Endothelial cell of umbilical vein (primary cell): Measurements from ENCODE around the gene HBEGF. TPM values are rescaled to one million over a fixed set of nuclear protein-coding genes. Genes with fewer than 3 reads are reported as not detected.

Experiments used
- BruUV-seq: library from RNA; stranded (reverse); fragments of 400-500 nt; replicated peaks from 2 replicates; lab custom pipeline; 2021; lab: Mats Ljungman, UMichigan
- CTCF ChIA-PET: fragments of 300-600, 350-600 bp; sonication (Branson Sonifier 250); formaldehyde crosslinking; loops from one replicate; lab custom pipeline; 2021; ENCODE audit warnings: antibody characterized with exemption, inconsistent platforms; lab: Charles Lee
- POLR2A ChIA-PET: fragments of 300-600, 350-600 bp; sonication (Branson Sonifier 250); formaldehyde crosslinking; loops from one replicate; lab custom pipeline; 2021; ENCODE audit warnings: antibody characterized with exemption, inconsistent platforms; lab: Charles Lee
- DNase-seq: peaks from one replicate; pipeline ENCODE4 v3.0.0-alpha.2; 2011; ENCODE audit warnings: low read depth, low spot score
- FAIRE-seq: peaks from 2 replicates; lab custom pipeline; 2011; peaks lifted over from hg19 to GRCh38; lab: Jason Lieb, UNC
- H2AFZ ChIP-seq: 2 replicates; pipeline ENCODE4 v1.6.0; 2012; ENCODE audit warnings: low read depth, low read length, control low read depth, inconsistent platforms
- H3K27ac ChIP-seq: 2 replicates; pipeline ENCODE4 v1.5.1; 2011; ENCODE audit warnings: low read depth, mild to moderate bottlenecking, control low read depth, low read length, moderate library complexity; ENCODE audit not compliant: insufficient read depth
- H3K27me3 ChIP-seq, 2 experiments: 2 replicates each; pipeline versions ENCODE4 v1.6.0 to v1.6.1; 2011; ENCODE audit warnings: low read length in 2 of 2, mixed read lengths in 1 of 2; ENCODE audit not compliant: control insufficient read depth in 2 of 2, insufficient read depth in 2 of 2
- H3K36me3 ChIP-seq, 2 experiments: 2 replicates in 1 of 2; 3 replicates in 1 of 2; pipeline ENCODE4 v1.5.1; 2011; ENCODE audit warnings: low read length in 2 of 2, mild to moderate bottlenecking in 1 of 2, moderate library complexity in 1 of 2; ENCODE audit not compliant: control insufficient read depth in 2 of 2, insufficient read depth in 2 of 2; ENCODE audit errors: extremely low read depth in 1 of 2
- H3K4me1 ChIP-seq: 3 replicates; pipeline ENCODE4 v1.5.1; 2011; ENCODE audit warnings: mild to moderate bottlenecking, low read length; ENCODE audit not compliant: control insufficient read depth, insufficient read depth; ENCODE audit errors: extremely low read depth
- H3K4me2 ChIP-seq: 2 replicates; pipeline ENCODE4 v1.6.1; 2011; ENCODE audit warnings: low read length, control low read depth, mixed read lengths; ENCODE audit not compliant: insufficient read depth
- H3K4me3 ChIP-seq, 3 experiments: fragments of 200-600 bp in 1 of 3; sonication (generic), shearing (Covaris generic) in 1 of 3; replicated peaks in 1 of 3; 2 replicates each; pipeline ENCODE4 v1.5.1; 2011 to 2016; ENCODE audit warnings: control low read depth in 3 of 3, low read length in 3 of 3, mild to moderate bottlenecking in 2 of 3, inconsistent platforms in 1 of 3, low read depth in 1 of 3, moderate library complexity in 1 of 3; ENCODE audit not compliant: insufficient read depth in 1 of 3
- H3K79me2 ChIP-seq: 2 replicates; pipeline ENCODE4 v1.6.0; 2012; ENCODE audit warnings: low read length, inconsistent platforms; ENCODE audit not compliant: control insufficient read depth, insufficient read depth
- H3K9ac ChIP-seq: replicated peaks from 2 replicates; pipeline ENCODE3; 2011; ENCODE audit warnings: low read length, control low read depth; ENCODE audit not compliant: insufficient read depth; ENCODE audit errors: extremely low read depth
- H3K9me1 ChIP-seq: replicated peaks from 3 replicates; pipeline ENCODE4 v1.6.0; 2011; ENCODE audit warnings: mild to moderate bottlenecking, low read length; ENCODE audit not compliant: control insufficient read depth, insufficient read depth; ENCODE audit errors: extremely low read depth
- H3K9me3 ChIP-seq: replicated peaks from 2 replicates; pipeline ENCODE4 v1.5.1; 2012; ENCODE audit warnings: low read length, inconsistent platforms; ENCODE audit not compliant: control insufficient read depth, insufficient read depth
- H4K20me1 ChIP-seq: replicated peaks from 2 replicates; pipeline ENCODE3; 2011; ENCODE audit warnings: mild to moderate bottlenecking, low read length; ENCODE audit not compliant: control insufficient read depth, insufficient read depth; ENCODE audit errors: extremely low read depth
- EZH2 ChIP-seq: IDR thresholded peaks from 2 replicates; pipeline ENCODE4 v1.6.1; 2012; ENCODE audit warnings: borderline replicate concordance, low read depth, mild to moderate bottlenecking, moderate library complexity, low read length, inconsistent platforms; ENCODE audit not compliant: severe bottlenecking
- FOS ChIP-seq: IDR thresholded peaks from 2 replicates; pipeline ENCODE4 v1.6.1; 2011; ENCODE audit warnings: mild to moderate bottlenecking, low read length, moderate library complexity, borderline replicate concordance; ENCODE audit not compliant: insufficient read depth
- GATA2 ChIP-seq: IDR thresholded peaks from 2 replicates; pipeline ENCODE4 v1.7.0; 2011; ENCODE audit warnings: low read depth, mild to moderate bottlenecking, moderate library complexity, mixed read lengths, low read length; ENCODE audit not compliant: insufficient read length, insufficient read depth
- JUN ChIP-seq: IDR thresholded peaks from 2 replicates; pipeline ENCODE4 v1.6.1; 2011; ENCODE audit warnings: borderline replicate concordance, low read depth; ENCODE audit not compliant: insufficient read length, insufficient read depth
- MYC ChIP-seq: IDR thresholded peaks from one replicate; pipeline ENCODE4 v1.6.1; 2011; ENCODE audit warnings: mild to moderate bottlenecking, low read depth, low read length
- POLR2A ChIP-seq: IDR thresholded peaks from 2 replicates; pipeline ENCODE4 v1.6.1; 2012; ENCODE audit warnings: low read depth, mild to moderate bottlenecking, control low read depth, low read length
- POLR2AphosphoS5 ChIP-seq: IDR thresholded peaks from 2 replicates; pipeline ENCODE4 v1.6.1; 2012; ENCODE audit warnings: low read depth, mild to moderate bottlenecking, control low read depth, low read length, moderate library complexity; ENCODE audit not compliant: insufficient read depth
- dilution Hi-C: fragments of 300-500 bp; cut with MboI; formaldehyde crosslinking; loops from one replicate; pipeline ENCODE4 v1.15.0; 2019; ENCODE audit warnings: low sequenced_read_pairs; ENCODE audit not compliant: extremely low pct_ligation_motif_present
- intact Hi-C: fragments of 100-400 bp; cut with micrococcal nuclease; formaldehyde crosslinking; loops from one replicate; pipeline ENCODE4 v1.10.0; 2022
- polyA plus RNA-seq, 4 experiments: library from polyadenylated mRNA; depleted of rRNA in 3 of 4; stranded (reverse) in 3 of 4; unstranded in 1 of 4; fragments of >200 nt; gene quantifications; 2 replicates each; pipeline versions ENCODE4 v1.2.1 to v1.2.3, GENCODE V29; 2011 to 2012; ENCODE audit warnings: missing spikeins in 1 of 4
- total RNA-seq: library from RNA; stranded (reverse); gene quantifications from 2 replicates; pipeline ENCODE4 v1.2.3, GENCODE V29; 2021
- TF ChIP-seq, protein P1 (sequence below), 2 donors: IDR thresholded peaks; 1 replicate in 1 of 2; 2 replicates in 1 of 2; pipeline ENCODE4 v1.5.1; 2011; ENCODE audit warnings: low read length in 2 of 2, mild to moderate bottlenecking in 2 of 2, moderate library complexity in 2 of 2, control low read depth in 1 of 2, inconsistent platforms in 1 of 2, low read depth in 1 of 2; ENCODE audit not compliant: insufficient read depth in 1 of 2; ENCODE audit errors: extremely low read depth in 1 of 2
- TF ChIP-seq, protein P2 (sequence below): IDR thresholded peaks from 2 replicates; pipeline ENCODE4 v1.6.1; 2011; ENCODE audit not compliant: insufficient read depth, insufficient read length

HBEGF gene
- total and polyA plus RNA-seq, 2 donors (not counting 3 experiments of a cell fraction or from before 2014, with no cell fraction given) = 33.2 to 79.8 TPM

DNA sequence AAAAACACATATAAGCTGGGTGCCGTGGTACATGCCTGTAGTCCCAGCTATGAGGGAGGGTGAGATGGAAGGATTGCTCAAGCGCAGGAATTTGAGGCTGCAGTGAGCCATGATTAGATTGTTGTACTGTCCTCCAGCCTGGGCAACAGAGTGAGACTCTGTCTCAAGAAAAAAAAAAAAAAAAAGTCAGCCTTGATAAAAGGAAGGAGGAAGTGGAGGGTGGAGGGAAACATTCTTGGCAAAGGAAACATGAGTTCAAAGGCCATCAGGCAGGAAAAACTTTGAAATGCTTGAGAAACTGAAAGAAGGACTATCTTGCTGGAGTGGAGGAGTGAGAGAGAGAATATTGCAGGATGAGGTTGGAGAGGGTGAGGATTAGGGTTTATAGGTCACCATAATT lies 36.9 kb upstream of the HBEGF start:
- no peak overlapping the region for H3K9ac ChIP-seq
- no TSS peak for BruUV-seq
- H3K4me1 ChIP-seq = peaks cover 12% of the 10 kb centered on the region
- peak; percentile 87 for FAIRE-seq
- H3K9me3 ChIP-seq = no peaks in the 10 kb centered on the region
- no peaks in the 10 kb centered on the region for H3K9me1 ChIP-seq
- no peaks in the 10 kb centered on the region for H3K79me2 ChIP-seq
- no peaks in the 10 kb centered on the region for H4K20me1 ChIP-seq
- POLR2A ChIA-PET = no interaction called here
- peak overlapping the region; percentile 37 for H3K4me2 ChIP-seq
- H3K4me3 ChIP-seq = no peak overlapping the region
- peak; percentile 61 for DNase-seq
- no peak overlapping the region for H2AFZ ChIP-seq
- H3K27me3 ChIP-seq = no peaks in the 10 kb centered on the region
- intact Hi-C loops = no loop called here
- CTCF ChIA-PET = interaction anchor here (1.2 to 4.6 kb wide), 4 partner anchors 10 to 263 kb away, joined by 3 to 28 read pairs (median 5); no protein-coding TSS in a partner anchor
- H3K36me3 ChIP-seq = no peaks in the 10 kb centered on the region
- dilution Hi-C loops = no loop called here
- no peak overlapping the region for H3K27ac ChIP-seq
- no peak for TF ChIP-seq JUN
- TF ChIP-seq GATA2 = no peak
- no peak for TF ChIP-seq MYC
- TF ChIP-seq, protein P1, sequence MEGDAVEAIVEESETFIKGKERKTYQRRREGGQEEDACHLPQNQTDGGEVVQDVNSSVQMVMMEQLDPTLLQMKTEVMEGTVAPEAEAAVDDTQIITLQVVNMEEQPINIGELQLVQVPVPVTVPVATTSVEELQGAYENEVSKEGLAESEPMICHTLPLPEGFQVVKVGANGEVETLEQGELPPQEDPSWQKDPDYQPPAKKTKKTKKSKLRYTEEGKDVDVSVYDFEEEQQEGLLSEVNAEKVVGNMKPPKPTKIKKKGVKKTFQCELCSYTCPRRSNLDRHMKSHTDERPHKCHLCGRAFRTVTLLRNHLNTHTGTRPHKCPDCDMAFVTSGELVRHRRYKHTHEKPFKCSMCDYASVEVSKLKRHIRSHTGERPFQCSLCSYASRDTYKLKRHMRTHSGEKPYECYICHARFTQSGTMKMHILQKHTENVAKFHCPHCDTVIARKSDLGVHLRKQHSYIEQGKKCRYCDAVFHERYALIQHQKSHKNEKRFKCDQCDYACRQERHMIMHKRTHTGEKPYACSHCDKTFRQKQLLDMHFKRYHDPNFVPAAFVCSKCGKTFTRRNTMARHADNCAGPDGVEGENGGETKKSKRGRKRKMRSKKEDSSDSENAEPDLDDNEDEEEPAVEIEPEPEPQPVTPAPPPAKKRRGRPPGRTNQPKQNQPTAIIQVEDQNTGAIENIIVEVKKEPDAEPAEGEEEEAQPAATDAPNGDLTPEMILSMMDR (IDR thresholded peaks at IDR 0.05; ENCODE audit: extremely low read depth in 1 of 2, insufficient read depth in 1 of 2, low read depth in 1 of 2, low read length in 2 of 2) = no peak
- no peak for TF ChIP-seq EZH2
- TF ChIP-seq POLR2A = no peak
- no peak for TF ChIP-seq POLR2AphosphoS5
- TF ChIP-seq, protein P2, sequence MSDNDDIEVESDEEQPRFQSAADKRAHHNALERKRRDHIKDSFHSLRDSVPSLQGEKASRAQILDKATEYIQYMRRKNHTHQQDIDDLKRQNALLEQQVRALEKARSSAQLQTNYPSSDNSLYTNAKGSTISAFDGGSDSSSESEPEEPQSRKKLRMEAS = no peak
- TF ChIP-seq FOS = no peak
